Measurements from ENCODE around the gene STX2.
A peak's percentile ranks its signal among the peaks of the same experiment; 100 is the strongest.
"Not testable (repeated sequence)": the region's sequence is repeated elsewhere in the genome, so short reads cannot be mapped to it uniquely, and the experiment has no call there.

The STX2 gene

DNA sequence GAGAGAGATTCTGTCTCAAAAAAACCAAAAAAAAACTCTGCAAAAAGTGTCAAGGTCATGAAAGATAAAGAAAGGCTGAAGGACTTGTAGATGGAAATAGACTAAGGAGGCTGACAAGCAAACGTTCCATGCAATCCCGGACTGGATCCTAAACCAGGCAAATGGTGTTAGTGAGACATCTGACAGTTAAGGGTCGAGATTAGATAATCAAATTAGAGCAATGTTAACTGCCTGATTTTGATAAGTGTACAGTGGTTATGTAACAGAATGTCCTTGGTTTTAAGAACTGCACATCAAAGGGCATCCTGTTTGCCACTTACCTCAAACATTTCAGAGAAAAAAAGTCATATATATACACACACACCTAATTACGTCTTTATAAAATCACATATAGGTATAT, 29.4 kb upstream of the STX2 start:
- DNase-seq: no peak

DNA sequence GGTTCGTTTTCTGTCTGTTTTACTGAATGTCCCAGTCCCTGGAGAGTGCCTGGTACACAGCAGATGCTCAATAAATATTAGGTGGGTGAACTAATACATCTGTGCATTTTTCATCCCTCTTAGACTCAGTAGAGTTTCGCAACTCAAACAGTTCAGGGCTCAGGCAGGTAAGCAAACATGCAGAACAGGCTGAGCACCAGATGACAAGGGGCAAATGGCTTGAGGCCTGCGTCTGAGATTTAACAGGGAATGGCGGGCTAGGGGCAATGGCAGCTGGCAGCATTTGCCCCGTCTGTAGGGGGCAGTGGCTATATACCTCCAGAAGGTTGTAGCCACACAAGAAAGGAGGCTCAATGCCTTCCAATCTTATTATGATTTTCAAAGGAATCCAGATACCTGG, 24.2 kb upstream of the STX2 start:
- no peak for DNase-seq

DNA sequence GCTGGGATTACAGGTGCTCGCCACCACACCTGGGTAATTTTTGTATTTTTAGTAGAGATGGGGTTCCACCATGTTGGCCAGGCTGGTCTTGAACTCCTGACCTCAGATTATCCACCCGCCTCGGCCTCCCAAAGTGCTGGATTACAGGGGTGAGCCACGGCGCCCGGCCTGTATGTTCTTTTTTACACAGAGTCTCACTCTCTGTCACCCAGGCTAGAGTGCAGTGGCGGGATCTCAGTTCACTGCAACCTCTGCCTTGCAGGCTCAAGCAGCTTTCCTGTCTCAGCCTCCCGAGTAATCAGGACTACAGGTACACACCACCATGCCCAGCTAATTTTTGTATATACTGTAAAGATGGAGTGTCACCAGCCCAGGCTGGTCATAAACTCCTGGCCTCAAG, 23.7 kb upstream of the STX2 start:
- DNase-seq: not testable (repeated sequence)

DNA sequence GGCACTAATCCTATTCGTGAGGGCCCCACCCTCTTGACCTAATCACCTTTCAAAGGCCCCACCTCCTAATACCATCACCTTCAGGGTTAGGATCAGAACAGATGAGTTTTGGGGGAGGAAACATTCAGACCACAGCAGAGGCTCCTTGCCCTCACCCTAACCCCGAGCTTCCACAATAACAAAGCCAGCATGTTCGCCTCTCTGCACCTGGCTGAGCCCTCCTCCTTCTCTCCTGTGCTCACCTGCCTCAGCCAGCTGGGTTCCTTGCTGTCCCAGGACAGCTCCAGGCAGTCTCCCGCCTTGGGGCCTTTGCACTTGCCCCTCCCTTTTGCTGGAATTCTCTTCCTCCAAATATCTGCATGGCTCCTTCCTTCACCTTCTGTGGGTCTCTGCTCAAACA, 23.1 kb upstream of the STX2 start:
- DNase-seq: no peak

DNA sequence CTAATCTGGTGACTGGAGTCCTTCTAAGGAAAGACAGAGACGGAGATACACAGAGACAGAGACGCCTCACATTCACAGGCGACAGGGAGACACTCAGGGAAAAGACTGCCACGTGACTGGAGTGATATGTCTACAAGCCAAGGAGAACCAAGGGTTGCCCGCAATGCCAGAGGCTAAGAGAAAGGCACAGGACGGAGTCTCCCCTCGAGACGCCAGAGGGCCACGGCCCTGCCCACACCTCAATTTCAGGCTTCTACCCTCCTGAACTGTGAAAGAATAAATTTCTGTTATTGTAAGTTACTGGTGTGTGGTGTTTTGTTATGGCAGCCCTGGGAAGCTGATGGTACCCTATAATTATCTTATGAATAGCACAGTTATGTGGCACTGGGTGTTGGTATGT, 21.3 kb upstream of the STX2 start:
- DNase-seq: no peak

DNA sequence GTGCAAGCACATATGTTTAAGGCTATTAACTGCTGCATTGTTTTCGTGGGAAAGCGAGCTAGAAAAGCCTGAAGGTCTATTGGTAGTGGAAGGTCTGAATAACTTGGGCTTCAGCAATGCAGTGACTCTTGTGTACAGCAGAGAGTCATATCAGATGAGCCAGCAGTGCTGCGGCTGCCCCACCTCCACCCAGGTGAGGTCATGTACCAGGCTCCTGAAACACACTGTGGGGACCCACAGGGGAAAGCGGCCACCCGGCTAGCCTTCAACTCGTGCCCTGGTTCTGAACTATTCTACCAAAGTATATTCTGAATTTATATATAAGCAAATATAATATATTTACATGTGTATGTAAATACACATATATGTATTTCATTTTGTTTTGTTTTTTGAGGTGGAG, 20.1 kb upstream of the STX2 start:
- DNase-seq: no peak

DNA sequence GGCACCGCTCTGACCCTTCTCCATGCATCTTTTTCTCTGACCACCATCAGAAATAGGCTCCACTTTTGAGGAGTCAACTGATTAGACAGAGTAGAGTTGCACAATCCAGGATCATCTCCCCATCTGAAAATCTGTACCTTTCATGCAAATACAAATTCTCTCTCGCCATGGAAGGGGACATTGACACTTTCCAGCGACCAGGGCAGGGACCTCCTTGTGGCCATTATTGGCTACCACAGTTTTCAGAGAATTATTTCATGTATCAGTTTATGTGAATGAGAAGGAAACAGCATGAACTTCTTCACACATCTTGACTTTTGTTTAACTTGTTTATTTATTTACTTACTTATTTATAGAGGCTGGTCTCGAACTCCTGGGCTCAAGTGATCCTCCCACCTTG, 19.0 kb upstream of the STX2 start:
- DNase-seq: no peak

DNA sequence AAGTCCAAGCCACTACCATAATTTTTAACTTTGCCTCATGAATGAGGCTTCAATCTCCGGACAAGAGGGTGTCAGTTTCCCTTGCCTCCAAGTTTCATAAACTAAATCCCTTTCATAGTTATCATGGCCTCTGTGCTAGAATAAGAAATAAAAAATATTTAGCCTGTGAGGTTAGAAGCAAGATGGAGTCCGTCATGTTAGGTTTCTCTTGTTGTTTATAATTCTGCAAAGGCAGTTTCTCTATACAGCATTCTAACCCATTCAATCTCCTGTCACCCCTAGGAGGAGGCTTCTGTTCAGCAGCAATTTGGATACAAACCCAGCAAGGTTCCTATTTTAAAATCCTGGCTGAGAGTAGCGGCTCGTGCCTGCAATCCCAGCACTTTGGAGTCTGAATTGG, 17.0 kb upstream of the STX2 start:
- no peak for DNase-seq

DNA sequence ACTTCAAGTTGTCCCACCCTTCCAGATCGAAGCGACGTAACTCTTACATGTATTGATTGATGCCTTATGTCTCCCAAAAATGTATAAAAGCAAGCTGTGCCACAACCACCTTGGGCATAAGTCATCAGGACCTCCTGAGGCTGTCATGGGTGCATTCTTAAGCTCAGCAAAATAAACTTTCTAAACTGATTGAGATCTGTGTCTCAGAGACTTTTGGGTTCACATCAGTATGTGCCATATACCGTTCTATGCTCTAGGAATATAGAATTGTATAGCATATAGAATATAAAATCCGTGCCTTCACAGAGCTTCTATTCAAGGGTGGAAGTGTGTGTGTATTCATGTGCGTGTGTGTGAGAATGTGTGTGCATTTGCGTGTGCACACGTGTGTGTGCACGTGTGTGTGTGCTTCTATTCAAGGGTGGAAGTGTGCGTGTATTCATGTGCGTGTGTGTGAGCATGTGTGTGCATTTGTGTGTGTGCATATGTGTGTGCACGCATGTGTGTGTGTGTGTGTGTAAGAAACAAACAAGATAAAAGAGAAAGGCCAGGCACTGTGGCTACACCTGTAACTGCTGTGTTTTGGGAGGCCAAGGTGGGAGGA, 11.5 kb upstream of the STX2 start:
- no peak for DNase-seq

DNA sequence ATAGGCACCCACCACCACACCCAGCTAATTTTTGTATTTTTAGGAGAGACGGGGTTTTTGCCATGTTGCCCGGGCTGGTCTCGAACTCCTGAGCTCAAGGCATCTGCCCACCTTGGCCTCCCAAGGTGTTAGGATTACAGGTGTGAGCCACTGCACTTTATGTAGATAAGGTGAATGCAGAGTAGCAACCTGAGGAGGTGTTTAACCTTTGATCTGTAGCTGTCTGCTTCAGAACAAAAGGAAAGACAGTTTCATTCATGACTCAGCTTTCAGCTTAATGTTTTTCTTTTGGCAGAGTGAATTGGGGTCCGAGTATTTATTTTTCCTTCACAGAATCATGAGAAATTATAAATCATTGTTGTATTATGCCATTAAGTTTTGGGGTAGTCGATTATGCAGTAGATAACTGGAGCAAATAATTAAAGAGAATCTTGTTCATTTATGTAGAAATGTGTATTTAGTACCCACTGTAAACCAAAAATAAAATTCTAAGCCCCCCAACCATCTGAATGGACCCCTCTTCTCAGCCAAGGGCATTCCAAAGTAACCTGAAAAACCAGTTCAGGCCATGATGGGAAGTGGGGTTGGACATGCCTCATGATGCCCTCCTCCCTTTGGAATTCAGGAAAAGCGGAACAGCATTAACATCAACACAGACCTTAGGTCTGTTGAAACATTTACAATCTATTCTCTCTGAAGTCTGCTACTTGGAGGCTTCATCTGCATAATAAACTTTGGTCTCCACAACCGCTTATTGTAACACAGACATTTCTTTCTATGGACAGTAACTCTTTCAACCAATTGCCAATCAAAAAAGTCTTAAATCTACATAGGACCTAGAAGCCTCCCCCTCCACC, 10.7 kb upstream of the STX2 start:
- DNase-seq: no peak

DNA sequence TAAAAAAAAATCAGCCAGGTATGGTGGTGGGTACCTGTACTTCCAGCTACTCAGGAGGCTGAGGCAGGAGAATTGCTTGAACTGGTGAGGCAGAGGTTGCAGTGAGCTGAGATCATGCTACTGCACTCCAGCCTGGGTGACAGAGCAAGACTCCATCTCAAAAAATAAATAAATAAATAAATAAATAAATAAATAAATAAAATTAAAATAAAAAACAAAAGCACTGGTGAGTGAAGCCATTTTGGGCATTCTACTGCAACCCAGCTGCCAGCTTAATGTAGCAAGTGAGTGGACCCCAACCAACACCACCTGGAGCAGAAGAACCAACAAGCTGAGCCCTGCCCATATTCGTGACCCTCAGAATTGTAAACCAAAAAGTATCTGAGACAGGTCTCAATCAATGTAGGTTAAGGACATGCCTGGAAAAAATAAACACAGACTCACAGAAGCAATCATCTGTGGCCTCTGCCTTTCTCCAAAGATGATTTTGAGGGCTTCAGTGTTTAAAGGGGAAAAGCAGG, 9.8 kb upstream of the STX2 start:
- not testable (repeated sequence) for DNase-seq

DNA sequence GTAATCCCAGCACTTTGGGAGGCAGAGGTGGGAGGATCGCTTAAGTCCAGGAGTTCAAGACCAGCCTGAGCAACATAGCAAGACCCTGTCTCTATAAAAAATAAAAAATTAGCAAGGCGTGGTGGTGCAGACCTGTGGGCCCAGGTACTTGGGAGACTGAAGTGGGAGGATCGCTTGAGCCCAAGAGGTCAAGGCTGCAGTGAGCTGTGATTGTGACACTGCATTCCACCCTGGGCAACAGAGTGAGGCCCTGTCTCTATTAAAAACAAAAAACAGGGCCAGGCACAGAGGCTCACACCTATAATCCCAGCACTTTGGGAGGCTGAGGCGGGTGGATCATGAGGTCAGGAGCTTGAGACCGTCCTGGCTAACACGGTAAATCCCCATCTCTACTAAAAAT, 9.1 kb upstream of the STX2 start:
- DNase-seq: not testable (repeated sequence)

DNA sequence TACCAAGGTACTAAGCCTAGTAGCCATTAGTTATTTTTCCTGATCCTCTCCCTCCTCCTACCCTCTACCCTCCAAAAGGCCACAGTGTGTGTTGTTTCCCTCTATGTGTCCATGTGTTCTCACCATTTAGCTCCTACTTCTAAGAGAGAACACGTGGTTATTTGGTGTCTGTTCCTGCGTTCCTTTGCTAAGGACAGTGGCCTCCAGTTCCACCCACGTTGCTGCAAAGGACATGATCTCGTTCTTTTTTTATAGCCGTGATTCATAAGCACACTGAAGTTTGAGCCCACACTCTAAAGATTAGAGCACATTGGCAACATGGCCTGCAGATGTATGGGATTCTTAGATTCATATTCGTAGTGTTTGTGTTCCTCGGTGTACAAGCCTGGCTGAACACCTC, 8.1 kb upstream of the STX2 start:
- peak; percentile 47 to 90 for DNase-seq

DNA sequence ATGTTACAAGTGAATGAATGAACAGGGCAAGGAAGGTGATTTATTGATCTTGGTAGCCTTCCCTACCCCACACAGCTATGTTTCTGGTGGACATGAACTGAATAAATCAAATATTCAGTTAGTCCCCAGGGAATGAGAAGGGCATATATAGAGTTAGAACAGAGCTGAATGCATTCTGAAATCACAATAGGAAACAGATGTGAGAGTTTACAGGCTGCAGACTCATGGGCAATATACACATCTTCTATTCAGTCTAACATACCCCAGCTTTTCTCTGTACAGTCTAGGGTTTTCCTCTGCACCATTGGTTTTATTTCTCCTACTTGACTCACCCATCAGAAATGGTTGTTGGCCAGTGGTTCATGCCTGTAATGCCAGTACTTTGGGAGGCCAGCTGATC, 7.3 kb upstream of the STX2 start:
- no peak for DNase-seq

DNA sequence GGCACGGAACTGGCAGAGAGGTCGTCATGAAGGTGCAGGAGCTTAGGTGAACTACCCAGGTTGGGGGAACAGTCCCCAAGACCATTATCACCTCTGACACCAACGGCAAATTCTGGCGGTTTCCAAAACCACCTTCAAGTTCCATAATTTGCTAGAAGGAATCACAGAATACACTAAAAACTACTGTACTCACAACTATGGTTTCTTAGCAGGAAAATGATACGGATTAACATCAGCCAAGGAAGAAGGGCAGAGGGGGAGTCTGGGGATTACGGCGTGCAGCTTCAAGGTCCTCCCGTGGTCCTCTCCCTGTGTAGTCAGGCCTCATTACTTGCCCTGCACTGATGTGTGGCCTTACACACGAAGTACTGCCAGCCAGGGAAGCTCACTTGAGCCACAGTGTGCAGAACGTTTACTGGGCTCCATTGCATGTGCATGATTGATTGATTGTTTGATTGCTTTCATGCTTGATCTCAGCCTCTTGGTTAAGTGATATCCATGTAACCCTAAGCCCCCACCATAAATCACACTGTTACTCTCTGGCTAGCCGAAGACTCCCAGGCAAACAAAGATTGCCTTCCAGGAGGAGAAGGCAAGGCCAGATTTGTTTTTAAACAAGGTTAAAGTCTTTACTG, 837 bp upstream of the STX2 start:
- no peak for DNase-seq

DNA sequence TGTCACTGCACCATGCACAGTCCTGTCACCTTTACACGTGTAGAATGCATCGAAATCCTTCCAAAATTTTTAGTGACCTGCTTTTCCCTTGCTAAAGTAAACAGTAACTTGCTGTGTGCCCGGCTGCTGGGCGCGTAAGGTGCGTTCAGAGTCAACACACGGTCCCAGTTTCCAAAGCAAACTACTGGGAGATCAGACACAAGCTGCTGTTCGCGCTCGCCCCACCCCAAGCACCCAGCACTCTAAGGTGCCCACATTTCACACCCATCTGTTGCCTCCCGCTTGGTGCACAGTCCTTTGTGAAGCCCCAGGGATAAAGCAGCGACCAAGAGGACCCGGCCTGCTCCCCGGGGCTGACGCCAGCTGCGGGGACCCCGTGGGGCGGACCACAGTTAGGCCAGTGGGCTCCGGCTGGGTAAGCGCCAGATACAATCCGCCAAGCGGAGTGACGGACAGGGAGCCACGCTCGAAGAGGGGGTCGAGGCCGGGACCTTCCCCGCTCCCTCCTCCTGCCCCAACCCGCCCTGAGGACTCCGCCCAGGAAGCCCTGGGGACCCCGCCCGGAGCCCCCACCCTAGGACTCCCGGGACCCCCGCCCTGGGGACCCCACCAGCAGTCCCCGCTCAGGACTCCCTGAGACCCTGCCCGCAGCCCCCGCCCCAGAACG, 633 bp downstream of the STX2 start:
- peak in 1 of 2 donors; percentile 10 for DNase-seq

DNA sequence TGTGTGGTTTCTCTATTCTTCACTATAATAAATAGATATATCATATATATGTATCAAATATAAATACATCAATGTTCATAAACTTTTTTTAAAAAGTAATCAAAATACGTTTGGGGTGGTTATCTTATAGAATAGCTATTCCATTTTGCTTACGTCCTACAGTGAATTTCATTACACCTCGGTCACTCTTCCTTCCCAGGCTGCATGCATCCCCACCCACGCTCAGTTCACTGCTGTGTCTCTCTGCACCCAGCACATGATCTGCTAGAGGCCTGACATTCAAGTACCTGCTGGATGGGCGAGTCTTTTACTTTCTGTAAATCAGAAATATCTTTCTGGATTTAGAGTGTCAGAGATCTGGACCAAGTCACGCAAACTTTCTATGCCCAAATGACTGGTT, 3.6 kb downstream of the STX2 start:
- DNase-seq: no peak

DNA sequence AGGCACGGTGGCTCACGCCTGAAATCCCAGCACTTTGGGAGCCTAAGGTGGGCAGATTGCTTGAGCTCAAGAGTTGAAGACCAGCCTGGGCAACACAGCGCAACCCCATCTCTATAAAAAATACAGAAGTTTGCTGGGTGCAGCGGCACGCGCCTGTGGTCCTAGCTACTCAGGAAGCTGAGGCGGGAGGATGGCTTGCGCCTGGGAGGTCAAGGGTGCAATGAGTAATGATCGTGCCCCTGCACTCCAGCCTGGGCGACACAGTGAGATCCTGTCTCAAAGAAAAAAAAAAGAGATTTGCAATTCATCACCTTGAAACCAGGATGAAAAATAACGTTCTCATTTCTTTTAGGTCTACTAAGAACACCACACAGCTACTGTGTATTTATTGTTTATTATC, 4.0 kb downstream of the STX2 start:
- peak; percentile 35 to 57 for DNase-seq

DNA sequence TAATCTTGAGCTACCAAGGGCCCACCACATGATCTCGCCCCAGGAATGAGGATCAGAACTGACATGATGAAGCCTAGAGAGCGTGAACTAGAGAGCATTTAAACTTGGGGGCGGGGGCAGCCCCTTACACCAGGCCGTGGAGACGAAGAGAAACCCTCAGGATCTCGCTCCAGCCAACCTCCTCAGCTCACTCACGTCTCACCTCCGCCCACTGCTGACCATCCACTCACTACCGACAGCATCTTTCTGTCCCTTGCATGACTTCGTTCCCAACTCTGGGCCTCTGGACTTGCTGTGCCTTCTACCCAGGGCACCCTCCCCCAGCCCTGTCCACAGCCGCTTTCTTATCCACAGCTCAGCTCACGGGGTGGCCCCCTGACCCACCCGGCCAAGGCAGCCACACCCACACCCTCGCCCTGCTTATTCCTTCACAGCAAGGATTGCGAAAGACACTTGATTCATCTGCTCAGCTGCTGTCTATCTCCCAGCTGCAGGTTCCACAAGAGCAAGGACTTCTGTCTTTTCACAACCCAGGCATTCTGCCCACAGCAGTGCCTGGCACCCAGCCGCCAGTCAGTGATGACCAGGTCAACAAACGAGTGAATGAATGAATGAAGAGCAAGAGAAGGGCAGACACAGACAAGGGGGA, 6.4 kb downstream of the STX2 start:
- DNase-seq: peak; percentile 63 to 82

DNA sequence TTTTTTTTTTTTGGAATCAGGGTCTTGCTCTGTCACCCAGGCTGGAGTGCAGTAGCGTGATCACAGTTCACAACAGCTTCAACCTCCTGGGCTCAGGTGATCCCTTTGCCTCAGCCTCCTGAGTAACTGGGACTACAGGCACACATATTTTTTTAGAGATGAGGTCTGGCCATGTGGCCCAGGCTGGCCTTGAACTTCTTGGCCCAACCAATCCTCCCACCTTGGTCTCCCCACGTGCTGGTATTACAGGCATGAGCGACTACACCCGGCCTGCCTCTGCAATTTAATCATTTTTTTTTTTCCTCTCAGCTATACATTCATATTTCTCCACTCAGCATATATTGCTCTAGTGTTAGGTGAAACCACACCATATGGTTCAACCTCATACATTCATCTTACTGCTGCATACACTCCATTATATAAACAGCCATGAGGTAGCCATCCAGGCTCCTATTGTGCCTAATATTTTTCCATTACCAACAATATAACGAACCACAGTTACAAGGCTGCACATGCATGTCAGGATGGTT, 7.1 kb downstream of the STX2 start:
- DNase-seq: no peak

DNA sequence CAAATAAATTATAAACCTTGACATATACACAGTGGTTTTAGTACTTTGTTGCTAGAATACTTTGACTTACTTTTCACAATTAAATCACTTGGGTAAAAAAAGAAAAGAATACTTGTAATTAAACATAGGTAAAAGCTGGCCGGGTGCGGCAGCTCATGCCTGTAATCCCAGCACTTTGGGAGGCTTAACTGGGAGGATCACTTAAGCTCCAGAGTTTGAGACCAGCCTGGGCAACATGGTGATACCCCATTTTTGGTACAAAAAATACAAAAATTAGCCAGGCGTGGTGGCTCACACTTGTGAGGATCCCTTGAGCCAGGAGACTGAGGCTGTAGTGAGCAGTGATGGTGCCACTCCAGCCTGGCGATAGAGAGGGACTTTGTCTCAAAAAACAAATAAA, 7.8 kb downstream of the STX2 start:
- no peak for DNase-seq

DNA sequence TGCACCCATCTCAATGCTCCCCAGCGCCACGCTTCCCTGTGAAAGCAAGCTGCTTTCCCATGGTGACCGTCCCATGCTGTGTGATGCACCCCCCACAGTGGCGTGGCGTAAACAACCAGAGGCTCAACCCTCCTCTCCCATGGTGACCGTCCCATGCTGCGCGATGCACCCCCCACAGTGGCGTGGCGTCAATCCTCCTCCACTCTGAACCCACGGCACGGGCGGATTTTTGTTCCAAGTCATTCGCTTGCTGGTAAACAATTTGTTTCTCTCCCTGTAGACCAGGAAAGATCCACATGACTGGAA, 8.9 kb downstream of the STX2 start:
- DNase-seq: no peak

Measured in inflammatory macrophage treated with lipopolysaccharide for 1 hour (primary cell).